HepG2 (cell line): ENCODE measurements around the gene NFIL3. TPM values are rescaled to one million over a fixed set of nuclear protein-coding genes. Genes with fewer than 3 reads are reported as not detected.
A peak's percentile ranks its signal among the peaks of the same experiment; 100 is the strongest.

ENCODE experiments used
- ARID2 ChIP-seq: sonication (generic); formaldehyde crosslinking; IDR thresholded peaks from 2 replicates; pipeline ENCODE4 v1.8.1; 2022; ENCODE audit warnings: mild to moderate bottlenecking, missing genetic modification reagents, borderline replicate concordance
- ATF3 ChIP-seq: sonication (generic); formaldehyde crosslinking; IDR thresholded peaks from 2 replicates; pipeline ENCODE4 v1.4.0; 2020; ENCODE audit warnings: missing genetic modification reagents
- CENPX ChIP-seq: sonication (generic); formaldehyde crosslinking; IDR thresholded peaks from 2 replicates; pipeline ENCODE4 v1.9.0; 2021; ENCODE audit warnings: mild to moderate bottlenecking, missing genetic modification reagents, moderate library complexity
- ELF4 ChIP-seq: sonication (generic); formaldehyde crosslinking; IDR thresholded peaks from 2 replicates; pipeline ENCODE4 v1.5.0; 2020; ENCODE audit warnings: missing genetic modification reagents, mild to moderate bottlenecking, moderate library complexity, borderline replicate concordance
- HCFC1 ChIP-seq: fragments of 150-350 bp; IDR thresholded peaks from 2 replicates; pipeline ENCODE4 v1.6.1; 2014; ENCODE audit warnings: low read depth, low read length
- HNF1B ChIP-seq: sonication (generic); formaldehyde crosslinking; IDR thresholded peaks from 2 replicates; pipeline ENCODE4 v1.5.1; 2020; ENCODE audit warnings: mild to moderate bottlenecking, moderate library complexity, missing genetic modification reagents
- MED1 ChIP-seq: sonication (generic); formaldehyde crosslinking; IDR thresholded peaks from 2 replicates; pipeline ENCODE4 v1.4.0; 2020; ENCODE audit warnings: missing genetic modification reagents
- MTF1 ChIP-seq: sonication (generic); formaldehyde crosslinking; IDR thresholded peaks from 2 replicates; pipeline ENCODE4 v1.5.0; 2020; ENCODE audit warnings: missing genetic modification reagents
- NCOA1 ChIP-seq: sonication (generic); formaldehyde crosslinking; IDR thresholded peaks from 2 replicates; pipeline ENCODE4 v1.9.0; 2021; ENCODE audit warnings: missing genetic modification reagents
- NFKB2 ChIP-seq: sonication (generic); formaldehyde crosslinking; IDR thresholded peaks from 2 replicates; pipeline ENCODE4 v1.4.0; 2020; ENCODE audit warnings: missing genetic modification reagents, borderline replicate concordance
- STAG1 ChIP-seq: sonication (generic); formaldehyde crosslinking; IDR thresholded peaks from 2 replicates; pipeline ENCODE4 v1.4.0; 2020; ENCODE audit warnings: missing genetic modification reagents
- TMF1 ChIP-seq: sonication (generic); formaldehyde crosslinking; IDR thresholded peaks from 2 replicates; pipeline ENCODE4 v1.8.1; 2022; ENCODE audit warnings: low read depth, missing genetic modification reagents
- U2AF2 ChIP-seq: fragments of 200-400 bp; formaldehyde crosslinking; IDR thresholded peaks from 2 replicates; pipeline ENCODE4 v1.6.1; 2017; ENCODE audit warnings: low read depth, mild to moderate bottlenecking, low read length
- ZBTB26 ChIP-seq: IDR thresholded peaks from 2 replicates; pipeline ENCODE4 v1.6.1; 2016; ENCODE audit warnings: missing compliant biosample characterization, missing genetic modification reagents, borderline replicate concordance
- ZBTB7A ChIP-seq: sonication (generic); formaldehyde crosslinking; IDR thresholded peaks from 2 replicates; pipeline ENCODE4 v1.8.0; 2022; ENCODE audit warnings: mild to moderate bottlenecking, missing genetic modification reagents
- ZFX ChIP-seq: sonication (generic); formaldehyde crosslinking; IDR thresholded peaks from 2 replicates; pipeline ENCODE4 v1.4.0; 2020; ENCODE audit warnings: mild to moderate bottlenecking, low read depth, missing genetic modification reagents, moderate library complexity
- ZNF160 ChIP-seq: sonication (generic); formaldehyde crosslinking; IDR thresholded peaks from 2 replicates; pipeline ENCODE4 v1.8.0; 2022; ENCODE audit warnings: mild to moderate bottlenecking, inconsistent platforms, missing genetic modification reagents
- ZNF205 ChIP-seq: IDR thresholded peaks from 2 replicates; pipeline ENCODE4 v1.6.1; 2018; ENCODE audit warnings: missing biosample characterization, missing genetic modification reagents
- ZNF225 ChIP-seq: sonication (generic); formaldehyde crosslinking; IDR thresholded peaks from 2 replicates; pipeline ENCODE4 v1.4.0; 2020; ENCODE audit warnings: mild to moderate bottlenecking, missing genetic modification reagents
- ZNF234 ChIP-seq: sonication (generic); formaldehyde crosslinking; conservative IDR thresholded peaks from 2 replicates; pipeline ENCODE4 v1.5.1; 2020; ENCODE audit warnings: mild to moderate bottlenecking, missing genetic modification reagents
- ZNF335 ChIP-seq: sonication (generic); formaldehyde crosslinking; IDR thresholded peaks from 2 replicates; pipeline ENCODE4 v1.4.0; 2020; ENCODE audit warnings: missing genetic modification reagents
- ZNF496 ChIP-seq: sonication (generic); formaldehyde crosslinking; IDR thresholded peaks from 2 replicates; pipeline ENCODE4 v1.8.1; 2023; ENCODE audit warnings: mild to moderate bottlenecking, moderate library complexity, missing genetic modification reagents; ENCODE audit not compliant: insufficient replicate concordance
- ZNF781 ChIP-seq: sonication (generic); formaldehyde crosslinking; IDR thresholded peaks from 2 replicates; pipeline ENCODE4 v1.5.1; 2020; ENCODE audit warnings: borderline replicate concordance, mild to moderate bottlenecking, missing genetic modification reagents; ENCODE audit errors: not compliant biosample characterization
- ZNF839 ChIP-seq: sonication (generic); formaldehyde crosslinking; IDR thresholded peaks from 2 replicates; pipeline ENCODE4 v1.4.0; 2020; ENCODE audit warnings: missing genetic modification reagents, mild to moderate bottlenecking, borderline replicate concordance
- polyA plus RNA-seq, 8 experiments: library from polyadenylated mRNA; depleted of rRNA in 3 of 8; stranded (reverse) in 7 of 8; unstranded in 1 of 8; fragments of >200 nt; fragmentation: Illumina TruSeq in 4 of 8; extraction: Trizol in 4 of 8; gene quantifications; 2 replicates each; pipeline versions ENCODE4 v1.2.1 to v1.2.3, GENCODE V29; 2011 to 2016; ENCODE audit warnings: low read depth in 4 of 8, missing spikeins in 1 of 8, mixed read lengths in 1 of 8; ENCODE audit not compliant: insufficient read depth in 1 of 8
- total RNA-seq, 5 experiments: library from RNA; depleted of rRNA; stranded (reverse); fragments of >200 nt; fragmentation: Illumina TruSeq; extraction: Trizol; gene quantifications; 2 replicates each; pipeline ENCODE4 v1.2.3, GENCODE V29; 2016; ENCODE audit warnings: low read depth in 1 of 5
- TF ChIP-seq, protein P1 (sequence below): sonication (generic); formaldehyde crosslinking; IDR thresholded peaks from 2 replicates; pipeline ENCODE4 v1.8.0; 2023; ENCODE audit warnings: mild to moderate bottlenecking, missing genetic modification reagents
- TF ChIP-seq, protein P2 (sequence below): sonication (generic); formaldehyde crosslinking; conservative IDR thresholded peaks from 2 replicates; pipeline ENCODE4 v1.8.1; 2023; ENCODE audit warnings: missing genetic modification reagents

NFIL3 gene
- total and polyA plus RNA-seq, 2 of the 13 experiments (the other 11 are each of a cell fraction or from before 2014, with no cell fraction given) = 46.6 to 54.2 TPM

DNA sequence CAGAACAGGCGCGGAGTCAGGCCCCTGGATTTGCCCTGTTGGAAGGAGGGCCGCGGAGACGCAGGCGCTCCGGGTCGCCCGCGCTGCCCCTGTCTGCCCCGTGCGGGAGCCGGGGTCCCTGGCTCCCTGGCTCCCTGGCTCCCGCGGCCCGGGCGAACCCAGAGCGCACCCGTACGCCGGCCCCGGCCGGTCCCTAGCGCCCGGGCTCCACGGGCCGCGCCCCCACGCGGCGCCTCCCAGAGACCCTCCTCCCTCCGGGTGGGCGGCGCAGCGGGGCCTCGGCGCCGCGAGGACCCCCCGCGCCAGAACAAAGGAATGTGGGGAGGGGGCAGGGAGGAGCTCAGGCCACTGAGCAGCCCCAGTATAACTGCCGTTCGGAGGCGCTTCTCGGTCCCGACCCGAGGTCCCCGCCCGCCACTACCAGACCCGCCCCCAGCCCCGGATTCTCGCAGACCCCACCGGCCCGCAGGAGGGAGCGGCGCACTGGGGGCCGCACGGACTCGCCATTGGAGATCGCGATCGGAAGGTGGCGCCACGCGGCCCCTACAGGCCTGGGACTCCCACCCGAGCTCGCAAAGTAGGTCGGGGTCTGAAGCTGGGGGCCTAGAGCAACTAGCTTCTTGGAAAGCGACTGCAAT is 2.4 kb downstream of the NFIL3 start (continued):
- no peak for TF ChIP-seq ZNF160 (CRISPR knock-in tag)
- TF ChIP-seq, protein P1, sequence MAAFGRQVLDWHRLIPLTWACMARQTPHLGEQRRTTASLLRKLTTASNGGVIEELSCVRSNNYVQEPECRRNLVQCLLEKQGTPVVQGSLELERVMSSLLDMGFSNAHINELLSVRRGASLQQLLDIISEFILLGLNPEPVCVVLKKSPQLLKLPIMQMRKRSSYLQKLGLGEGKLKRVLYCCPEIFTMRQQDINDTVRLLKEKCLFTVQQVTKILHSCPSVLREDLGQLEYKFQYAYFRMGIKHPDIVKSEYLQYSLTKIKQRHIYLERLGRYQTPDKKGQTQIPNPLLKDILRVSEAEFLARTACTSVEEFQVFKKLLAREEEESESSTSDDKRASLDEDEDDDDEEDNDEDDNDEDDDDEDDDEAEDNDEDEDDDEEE (CRISPR knock-in tag) = no peak
- TF ChIP-seq ZNF839 (CRISPR knock-in tag) = no peak
- no peak for TF ChIP-seq ZNF234 (CRISPR knock-in tag)
- no peak for TF ChIP-seq HNF1B (CRISPR knock-in tag)
- TF ChIP-seq HCFC1 = no peak
- TF ChIP-seq ELF4 = no peak
- TF ChIP-seq U2AF2 = no peak
- peak; percentile 42; the same call in 1 of the 2 replicates for TF ChIP-seq MED1
- TF ChIP-seq ZNF781 (CRISPR knock-in tag) = no peak
- no peak for TF ChIP-seq ZNF205
- peak; percentile 70; the same call in 1 of the 2 replicates for TF ChIP-seq ZBTB7A (CRISPR knock-in tag)
- no peak for TF ChIP-seq ZNF335 (CRISPR knock-in tag)
- TF ChIP-seq, protein P2, sequence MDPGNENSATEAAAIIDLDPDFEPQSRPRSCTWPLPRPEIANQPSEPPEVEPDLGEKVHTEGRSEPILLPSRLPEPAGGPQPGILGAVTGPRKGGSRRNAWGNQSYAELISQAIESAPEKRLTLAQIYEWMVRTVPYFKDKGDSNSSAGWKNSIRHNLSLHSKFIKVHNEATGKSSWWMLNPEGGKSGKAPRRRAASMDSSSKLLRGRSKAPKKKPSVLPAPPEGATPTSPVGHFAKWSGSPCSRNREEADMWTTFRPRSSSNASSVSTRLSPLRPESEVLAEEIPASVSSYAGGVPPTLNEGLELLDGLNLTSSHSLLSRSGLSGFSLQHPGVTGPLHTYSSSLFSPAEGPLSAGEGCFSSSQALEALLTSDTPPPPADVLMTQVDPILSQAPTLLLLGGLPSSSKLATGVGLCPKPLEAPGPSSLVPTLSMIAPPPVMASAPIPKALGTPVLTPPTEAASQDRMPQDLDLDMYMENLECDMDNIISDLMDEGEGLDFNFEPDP (CRISPR knock-in tag) = no peak
- TF ChIP-seq NFKB2 = no peak; the same call in 1 of the 2 replicates
- no peak for TF ChIP-seq ZBTB26 (CRISPR knock-in tag)
- no peak for TF ChIP-seq NCOA1 (CRISPR knock-in tag)
- TF ChIP-seq ATF3 (CRISPR knock-in tag) = no peak
- TF ChIP-seq TMF1 (CRISPR knock-in tag) = no peak; the same call in 1 of the 2 replicates
- TF ChIP-seq STAG1 (CRISPR knock-in tag) = no peak; the same call in 1 of the 2 replicates
- no peak for TF ChIP-seq CENPX (CRISPR knock-in tag)
- no peak for TF ChIP-seq ARID2 (CRISPR knock-in tag)
- TF ChIP-seq ZNF496 (CRISPR knock-in tag) = no peak
- TF ChIP-seq MTF1 (CRISPR knock-in tag) = no peak
- no peak for TF ChIP-seq ZNF225 (CRISPR knock-in tag)
- TF ChIP-seq ZFX (CRISPR knock-in tag) = peak; percentile 45; the same call in 1 of the 2 replicates
